HEK293 (cell line): ENCODE measurements around the gene CREB5.

Experiments
- OSR2 ChIP-seq: fragments of 450-650 bp; formaldehyde crosslinking; IDR thresholded peaks from 2 replicates; pipeline ENCODE4 v1.5.1; 2016; ENCODE audit warnings: missing biosample characterization, missing genetic modification characterization
- OVOL3 ChIP-seq: fragments of 450-650 bp; formaldehyde crosslinking; IDR thresholded peaks from 2 replicates; pipeline ENCODE4 v1.5.1; 2016; ENCODE audit warnings: missing biosample characterization, missing genetic modification characterization
- PRDM1 ChIP-seq: fragments of 450-650 bp; formaldehyde crosslinking; IDR thresholded peaks from 2 replicates; pipeline ENCODE4; 2016; ENCODE audit warnings: missing biosample characterization, missing genetic modification characterization
- SETDB1 ChIP-seq: IDR thresholded peaks from one replicate; pipeline ENCODE4 v1.6.1; 2017; ENCODE audit warnings: mild to moderate bottlenecking, low read length, moderate library complexity, mixed read lengths; ENCODE audit not compliant: insufficient read length
- YY1 ChIP-seq: fragments of 450-650 bp; formaldehyde crosslinking; IDR thresholded peaks from 2 replicates; pipeline ENCODE4 v1.5.1; 2018; ENCODE audit warnings: missing biosample characterization, missing genetic modification characterization
- ZNF175 ChIP-seq: fragments of 450-650 bp; formaldehyde crosslinking; IDR thresholded peaks from 2 replicates; pipeline ENCODE4 v1.5.1; 2016; ENCODE audit warnings: missing biosample characterization, missing genetic modification characterization
- ZNF23 ChIP-seq: fragments of 450-650 bp; formaldehyde crosslinking; IDR thresholded peaks from 2 replicates; pipeline ENCODE4 v1.5.1; 2016; ENCODE audit warnings: missing biosample characterization, missing genetic modification characterization, borderline replicate concordance
- ZNF266 ChIP-seq: fragments of 450-650 bp; formaldehyde crosslinking; IDR thresholded peaks from 2 replicates; pipeline ENCODE4 v1.5.1; 2016; ENCODE audit warnings: missing biosample characterization, missing genetic modification characterization, low read depth
- ZNF354C ChIP-seq: fragments of 450-650 bp; formaldehyde crosslinking; IDR thresholded peaks from 2 replicates; pipeline ENCODE4 v1.5.1; 2016; ENCODE audit warnings: missing biosample characterization, missing genetic modification characterization, low read depth, borderline replicate concordance
- ZNF529 ChIP-seq: fragments of 450-650 bp; formaldehyde crosslinking; IDR thresholded peaks from 2 replicates; pipeline ENCODE4 v1.5.1; 2017; ENCODE audit warnings: missing genetic modification characterization, missing biosample characterization; ENCODE audit not compliant: insufficient replicate concordance
- ZSCAN16 ChIP-seq: fragments of 450-650 bp; formaldehyde crosslinking; IDR thresholded peaks from 2 replicates; pipeline ENCODE4 v1.5.1; 2016; ENCODE audit warnings: missing biosample characterization, missing genetic modification characterization
- TF ChIP-seq, protein P1 (sequence below): fragments of 450-650 bp; formaldehyde crosslinking; IDR thresholded peaks from 2 replicates; pipeline ENCODE4 v1.5.1; 2016; ENCODE audit warnings: missing biosample characterization, missing genetic modification characterization
- TF ChIP-seq, protein P2 (sequence below): fragments of 450-650 bp; formaldehyde crosslinking; IDR thresholded peaks from 2 replicates; pipeline ENCODE4 v1.5.1; 2016; ENCODE audit warnings: missing biosample characterization, missing genetic modification characterization
- TF ChIP-seq, protein P3 (sequence below): fragments of 450-650 bp; formaldehyde crosslinking; IDR thresholded peaks from 2 replicates; pipeline ENCODE4 v1.5.1; 2016; ENCODE audit warnings: missing biosample characterization, missing genetic modification characterization, borderline replicate concordance

DNA sequence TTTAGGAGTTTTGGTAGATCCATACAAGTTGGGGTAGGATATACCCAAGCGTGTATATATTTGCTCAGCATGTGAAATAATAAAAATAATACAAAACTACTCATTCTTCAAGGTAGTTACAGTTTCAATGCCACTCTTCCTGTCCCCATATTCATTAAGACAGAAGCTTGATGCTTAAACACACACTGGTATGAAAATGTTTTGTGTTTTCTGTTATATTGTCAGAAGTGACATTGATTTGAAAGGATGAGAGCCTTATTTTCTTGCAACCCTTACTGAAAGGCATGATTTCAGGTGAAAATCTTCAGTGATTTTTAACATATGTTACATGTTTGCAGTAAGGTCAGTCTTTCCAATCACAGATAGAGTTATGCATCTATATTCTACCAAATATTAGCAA lies 312.2 kb downstream of the CREB5 start:
- TF ChIP-seq, protein P1, sequence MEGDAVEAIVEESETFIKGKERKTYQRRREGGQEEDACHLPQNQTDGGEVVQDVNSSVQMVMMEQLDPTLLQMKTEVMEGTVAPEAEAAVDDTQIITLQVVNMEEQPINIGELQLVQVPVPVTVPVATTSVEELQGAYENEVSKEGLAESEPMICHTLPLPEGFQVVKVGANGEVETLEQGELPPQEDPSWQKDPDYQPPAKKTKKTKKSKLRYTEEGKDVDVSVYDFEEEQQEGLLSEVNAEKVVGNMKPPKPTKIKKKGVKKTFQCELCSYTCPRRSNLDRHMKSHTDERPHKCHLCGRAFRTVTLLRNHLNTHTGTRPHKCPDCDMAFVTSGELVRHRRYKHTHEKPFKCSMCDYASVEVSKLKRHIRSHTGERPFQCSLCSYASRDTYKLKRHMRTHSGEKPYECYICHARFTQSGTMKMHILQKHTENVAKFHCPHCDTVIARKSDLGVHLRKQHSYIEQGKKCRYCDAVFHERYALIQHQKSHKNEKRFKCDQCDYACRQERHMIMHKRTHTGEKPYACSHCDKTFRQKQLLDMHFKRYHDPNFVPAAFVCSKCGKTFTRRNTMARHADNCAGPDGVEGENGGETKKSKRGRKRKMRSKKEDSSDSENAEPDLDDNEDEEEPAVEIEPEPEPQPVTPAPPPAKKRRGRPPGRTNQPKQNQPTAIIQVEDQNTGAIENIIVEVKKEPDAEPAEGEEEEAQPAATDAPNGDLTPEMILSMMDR (tag by site-specific recombination): no peak
- TF ChIP-seq YY1: no peak
- no peak for TF ChIP-seq ZNF23 (tag by site-specific recombination)
- TF ChIP-seq, protein P2, sequence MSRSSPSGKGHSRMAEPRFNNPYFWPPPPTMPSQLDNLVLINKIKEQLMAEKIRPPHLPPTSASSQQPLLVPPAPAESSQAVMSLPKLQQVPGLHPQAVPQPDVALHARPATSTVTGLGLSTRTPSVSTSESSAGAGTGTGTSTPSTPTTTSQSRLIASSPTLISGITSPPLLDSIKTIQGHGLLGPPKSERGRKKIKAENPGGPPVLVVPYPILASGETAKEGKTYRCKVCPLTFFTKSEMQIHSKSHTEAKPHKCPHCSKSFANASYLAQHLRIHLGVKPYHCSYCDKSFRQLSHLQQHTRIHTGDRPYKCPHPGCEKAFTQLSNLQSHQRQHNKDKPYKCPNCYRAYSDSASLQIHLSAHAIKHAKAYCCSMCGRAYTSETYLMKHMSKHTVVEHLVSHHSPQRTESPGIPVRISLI: no peak
- TF ChIP-seq OSR2 (tag by site-specific recombination): no peak
- TF ChIP-seq ZNF266 (tag by site-specific recombination): no peak
- TF ChIP-seq OVOL3 (tag by site-specific recombination): no peak
- TF ChIP-seq SETDB1: no peak
- TF ChIP-seq ZNF529 (tag by site-specific recombination): no peak
- TF ChIP-seq, protein P3, sequence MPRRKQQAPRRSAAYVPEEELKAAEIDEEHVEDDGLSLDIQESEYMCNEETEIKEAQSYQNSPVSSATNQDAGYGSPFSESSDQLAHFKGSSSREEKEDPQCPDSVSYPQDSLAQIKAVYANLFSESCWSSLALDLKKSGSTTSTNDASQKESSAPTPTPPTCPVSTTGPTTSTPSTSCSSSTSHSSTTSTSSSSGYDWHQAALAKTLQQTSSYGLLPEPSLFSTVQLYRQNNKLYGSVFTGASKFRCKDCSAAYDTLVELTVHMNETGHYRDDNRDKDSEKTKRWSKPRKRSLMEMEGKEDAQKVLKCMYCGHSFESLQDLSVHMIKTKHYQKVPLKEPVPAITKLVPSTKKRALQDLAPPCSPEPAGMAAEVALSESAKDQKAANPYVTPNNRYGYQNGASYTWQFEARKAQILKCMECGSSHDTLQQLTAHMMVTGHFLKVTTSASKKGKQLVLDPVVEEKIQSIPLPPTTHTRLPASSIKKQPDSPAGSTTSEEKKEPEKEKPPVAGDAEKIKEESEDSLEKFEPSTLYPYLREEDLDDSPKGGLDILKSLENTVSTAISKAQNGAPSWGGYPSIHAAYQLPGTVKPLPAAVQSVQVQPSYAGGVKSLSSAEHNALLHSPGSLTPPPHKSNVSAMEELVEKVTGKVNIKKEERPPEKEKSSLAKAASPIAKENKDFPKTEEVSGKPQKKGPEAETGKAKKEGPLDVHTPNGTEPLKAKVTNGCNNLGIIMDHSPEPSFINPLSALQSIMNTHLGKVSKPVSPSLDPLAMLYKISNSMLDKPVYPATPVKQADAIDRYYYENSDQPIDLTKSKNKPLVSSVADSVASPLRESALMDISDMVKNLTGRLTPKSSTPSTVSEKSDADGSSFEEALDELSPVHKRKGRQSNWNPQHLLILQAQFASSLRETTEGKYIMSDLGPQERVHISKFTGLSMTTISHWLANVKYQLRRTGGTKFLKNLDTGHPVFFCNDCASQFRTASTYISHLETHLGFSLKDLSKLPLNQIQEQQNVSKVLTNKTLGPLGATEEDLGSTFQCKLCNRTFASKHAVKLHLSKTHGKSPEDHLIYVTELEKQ (tag by site-specific recombination): no peak
- TF ChIP-seq ZNF354C (tag by site-specific recombination): no peak
- no peak for TF ChIP-seq ZNF175 (tag by site-specific recombination)
- TF ChIP-seq ZSCAN16 (tag by site-specific recombination): no peak
- no peak for TF ChIP-seq PRDM1 (tag by site-specific recombination)
